Ureter (tissue), 1 donor: ENCODE measurements around the gene SCCPDH. TPM values are rescaled to one million over a fixed set of nuclear protein-coding genes. Genes with fewer than 3 reads are reported as not detected.
"Not testable (repeated sequence)": the region's sequence is repeated elsewhere in the genome, so short reads cannot be mapped to it uniquely, and the experiment has no call there.

Experiments
- DNase-seq: peaks from one replicate; pipeline ENCODE4 v3.0.0-alpha.2; 2020; ENCODE audit warnings: low spot score
- total RNA-seq: library from RNA; stranded (reverse); gene quantifications from one replicate; pipeline ENCODE4 v1.2.4, GENCODE V29; 2023
- donor health status: DM: yes; HTN: yes; CAD: no.

SCCPDH gene
- total RNA-seq, result 108 TPM

GRCh38 chr1:246724016-246724730 lies at the start of gene SCCPDH:
TSS of gene SCCPDH (plus strand) at chr1:246724409. CDS start at chr1:246724423, 14 bp downstream.
- DNase-seq, result peak; percentile 76

GRCh38 chr1:246677842-246678241 lies 46.4 kb upstream of the SCCPDH start:
- DNase-seq, result no peak

GRCh38 chr1:246678816-246679793 lies 45.1 kb upstream of the SCCPDH start:
- DNase-seq, result no peak

GRCh38 chr1:246679794-246680177 lies 44.4 kb upstream of the SCCPDH start:
- DNase-seq, result no peak

- no peak for DNase-seq
Observed at GRCh38 chr1:246680190-246680589, 44.0 kb upstream of the SCCPDH start.

- no peak for DNase-seq
Observed at GRCh38 chr1:246680696-246681130, 43.5 kb upstream of the SCCPDH start.

GRCh38 chr1:246681900-246682895 lies 42.0 kb upstream of the SCCPDH start:
- DNase-seq, result no peak

GRCh38 chr1:246683521-246683920 lies 40.7 kb upstream of the SCCPDH start:
- DNase-seq, result no peak

GRCh38 chr1:246687002-246687401 lies 37.2 kb upstream of the SCCPDH start:
- DNase-seq, result no peak

- DNase-seq, result peak; percentile 73
Observed at GRCh38 chr1:246689409-246690008, 34.7 kb upstream of the SCCPDH start.

- no peak for DNase-seq
Observed at GRCh38 chr1:246690100-246690499, 34.1 kb upstream of the SCCPDH start.

- DNase-seq, result no peak
Observed at GRCh38 chr1:246691622-246692495, 32.4 kb upstream of the SCCPDH start.

- not testable (repeated sequence) for DNase-seq
Observed at GRCh38 chr1:246694213-246694895, 29.9 kb upstream of the SCCPDH start.

GRCh38 chr1:246695136-246695535 lies 29.1 kb upstream of the SCCPDH start:
- no peak for DNase-seq

GRCh38 chr1:246695666-246696065 lies 28.5 kb upstream of the SCCPDH start:
- no peak for DNase-seq

- no peak for DNase-seq
Observed at GRCh38 chr1:246698466-246699094, 25.6 kb upstream of the SCCPDH start.

- peak; percentile 90 for DNase-seq
Observed at GRCh38 chr1:246699095-246699735, 25.0 kb upstream of the SCCPDH start.

GRCh38 chr1:246703581-246703980 lies 20.6 kb upstream of the SCCPDH start:
- no peak for DNase-seq
